Body of pancreas (tissue), 4 donors: ENCODE data around the gene CUZD1.
"Not testable (repeated sequence)": the region's sequence is repeated elsewhere in the genome, so short reads cannot be mapped to it uniquely, and the experiment has no call there.

Source experiments
- CTCF ChIP-seq, 7 experiments: fragments of 450-650 bp in 4 of 7; fragments of 200-600 bp in 3 of 7; sonication (generic) in 3 of 7; IDR thresholded peaks; one replicate each; pipeline ENCODE4 v1.5.1; 2016 to 2019; ENCODE audit warnings: antibody characterized with exemption in 7 of 7
- POLR2A ChIP-seq, 3 donors: fragments of 450-650 bp; IDR thresholded peaks; one replicate each; pipeline ENCODE4 v1.6.1; 2016; ENCODE audit warnings: antibody characterized with exemption in 3 of 3, mild to moderate bottlenecking in 2 of 3

DNA sequence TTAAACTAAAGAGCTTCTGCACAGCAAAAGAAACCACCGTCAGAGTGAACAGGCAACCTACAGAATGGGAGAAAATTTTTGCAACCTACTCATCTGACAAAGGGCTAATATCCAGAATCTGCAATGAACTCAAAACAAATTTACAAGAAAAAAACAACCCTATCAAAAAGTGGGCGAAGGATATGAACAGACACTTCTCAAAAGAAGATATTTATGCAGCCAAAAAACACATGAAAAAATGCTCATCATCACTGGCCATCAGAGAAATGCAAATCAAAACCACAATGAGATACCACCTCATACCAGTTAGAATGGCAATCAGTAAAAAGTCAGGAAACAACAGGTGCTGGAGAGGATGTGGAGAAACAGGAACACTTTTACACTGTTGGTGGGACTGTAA is 26.3 kb upstream of the CUZD1 start:
- not testable (repeated sequence) for TF ChIP-seq CTCF, POLR2A (IDR thresholded peaks at IDR 0.05)
